ENCODE data around the gene DCC. TPM values are rescaled to one million over a fixed set of nuclear protein-coding genes. Genes with fewer than 3 reads are reported as not detected.

Gene DCC
- total and polyA plus RNA-seq, 2 of the 8 experiments (the other 6 are each of a cell fraction or from before 2014, with no cell fraction given): 0.14 to 1.4 TPM

DNA sequence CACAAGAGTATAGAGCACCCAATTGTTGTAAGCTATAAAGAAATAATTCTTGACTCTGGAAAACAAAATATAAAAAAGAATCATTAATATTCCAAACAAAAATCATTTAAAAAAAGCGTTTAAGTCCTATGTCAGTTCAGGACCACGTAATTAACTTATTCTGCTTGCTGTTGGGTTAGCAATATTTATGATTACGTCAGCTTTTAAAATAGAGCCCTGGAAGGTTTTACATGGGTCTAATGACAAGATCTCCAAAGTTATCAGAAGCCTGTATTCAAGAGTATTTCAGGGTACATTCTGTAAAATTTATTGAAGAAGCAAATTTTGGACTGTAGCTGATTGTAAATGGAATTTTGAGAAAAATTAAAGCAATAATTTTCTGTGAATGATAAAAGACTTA, 521.6 kb downstream of the DCC start (continued):
- no peak for TF ChIP-seq RBBP5 (IDR thresholded peaks at IDR 0.05; ENCODE audit: borderline replicate concordance, low read depth, low read length)
- TF ChIP-seq, protein P1, sequence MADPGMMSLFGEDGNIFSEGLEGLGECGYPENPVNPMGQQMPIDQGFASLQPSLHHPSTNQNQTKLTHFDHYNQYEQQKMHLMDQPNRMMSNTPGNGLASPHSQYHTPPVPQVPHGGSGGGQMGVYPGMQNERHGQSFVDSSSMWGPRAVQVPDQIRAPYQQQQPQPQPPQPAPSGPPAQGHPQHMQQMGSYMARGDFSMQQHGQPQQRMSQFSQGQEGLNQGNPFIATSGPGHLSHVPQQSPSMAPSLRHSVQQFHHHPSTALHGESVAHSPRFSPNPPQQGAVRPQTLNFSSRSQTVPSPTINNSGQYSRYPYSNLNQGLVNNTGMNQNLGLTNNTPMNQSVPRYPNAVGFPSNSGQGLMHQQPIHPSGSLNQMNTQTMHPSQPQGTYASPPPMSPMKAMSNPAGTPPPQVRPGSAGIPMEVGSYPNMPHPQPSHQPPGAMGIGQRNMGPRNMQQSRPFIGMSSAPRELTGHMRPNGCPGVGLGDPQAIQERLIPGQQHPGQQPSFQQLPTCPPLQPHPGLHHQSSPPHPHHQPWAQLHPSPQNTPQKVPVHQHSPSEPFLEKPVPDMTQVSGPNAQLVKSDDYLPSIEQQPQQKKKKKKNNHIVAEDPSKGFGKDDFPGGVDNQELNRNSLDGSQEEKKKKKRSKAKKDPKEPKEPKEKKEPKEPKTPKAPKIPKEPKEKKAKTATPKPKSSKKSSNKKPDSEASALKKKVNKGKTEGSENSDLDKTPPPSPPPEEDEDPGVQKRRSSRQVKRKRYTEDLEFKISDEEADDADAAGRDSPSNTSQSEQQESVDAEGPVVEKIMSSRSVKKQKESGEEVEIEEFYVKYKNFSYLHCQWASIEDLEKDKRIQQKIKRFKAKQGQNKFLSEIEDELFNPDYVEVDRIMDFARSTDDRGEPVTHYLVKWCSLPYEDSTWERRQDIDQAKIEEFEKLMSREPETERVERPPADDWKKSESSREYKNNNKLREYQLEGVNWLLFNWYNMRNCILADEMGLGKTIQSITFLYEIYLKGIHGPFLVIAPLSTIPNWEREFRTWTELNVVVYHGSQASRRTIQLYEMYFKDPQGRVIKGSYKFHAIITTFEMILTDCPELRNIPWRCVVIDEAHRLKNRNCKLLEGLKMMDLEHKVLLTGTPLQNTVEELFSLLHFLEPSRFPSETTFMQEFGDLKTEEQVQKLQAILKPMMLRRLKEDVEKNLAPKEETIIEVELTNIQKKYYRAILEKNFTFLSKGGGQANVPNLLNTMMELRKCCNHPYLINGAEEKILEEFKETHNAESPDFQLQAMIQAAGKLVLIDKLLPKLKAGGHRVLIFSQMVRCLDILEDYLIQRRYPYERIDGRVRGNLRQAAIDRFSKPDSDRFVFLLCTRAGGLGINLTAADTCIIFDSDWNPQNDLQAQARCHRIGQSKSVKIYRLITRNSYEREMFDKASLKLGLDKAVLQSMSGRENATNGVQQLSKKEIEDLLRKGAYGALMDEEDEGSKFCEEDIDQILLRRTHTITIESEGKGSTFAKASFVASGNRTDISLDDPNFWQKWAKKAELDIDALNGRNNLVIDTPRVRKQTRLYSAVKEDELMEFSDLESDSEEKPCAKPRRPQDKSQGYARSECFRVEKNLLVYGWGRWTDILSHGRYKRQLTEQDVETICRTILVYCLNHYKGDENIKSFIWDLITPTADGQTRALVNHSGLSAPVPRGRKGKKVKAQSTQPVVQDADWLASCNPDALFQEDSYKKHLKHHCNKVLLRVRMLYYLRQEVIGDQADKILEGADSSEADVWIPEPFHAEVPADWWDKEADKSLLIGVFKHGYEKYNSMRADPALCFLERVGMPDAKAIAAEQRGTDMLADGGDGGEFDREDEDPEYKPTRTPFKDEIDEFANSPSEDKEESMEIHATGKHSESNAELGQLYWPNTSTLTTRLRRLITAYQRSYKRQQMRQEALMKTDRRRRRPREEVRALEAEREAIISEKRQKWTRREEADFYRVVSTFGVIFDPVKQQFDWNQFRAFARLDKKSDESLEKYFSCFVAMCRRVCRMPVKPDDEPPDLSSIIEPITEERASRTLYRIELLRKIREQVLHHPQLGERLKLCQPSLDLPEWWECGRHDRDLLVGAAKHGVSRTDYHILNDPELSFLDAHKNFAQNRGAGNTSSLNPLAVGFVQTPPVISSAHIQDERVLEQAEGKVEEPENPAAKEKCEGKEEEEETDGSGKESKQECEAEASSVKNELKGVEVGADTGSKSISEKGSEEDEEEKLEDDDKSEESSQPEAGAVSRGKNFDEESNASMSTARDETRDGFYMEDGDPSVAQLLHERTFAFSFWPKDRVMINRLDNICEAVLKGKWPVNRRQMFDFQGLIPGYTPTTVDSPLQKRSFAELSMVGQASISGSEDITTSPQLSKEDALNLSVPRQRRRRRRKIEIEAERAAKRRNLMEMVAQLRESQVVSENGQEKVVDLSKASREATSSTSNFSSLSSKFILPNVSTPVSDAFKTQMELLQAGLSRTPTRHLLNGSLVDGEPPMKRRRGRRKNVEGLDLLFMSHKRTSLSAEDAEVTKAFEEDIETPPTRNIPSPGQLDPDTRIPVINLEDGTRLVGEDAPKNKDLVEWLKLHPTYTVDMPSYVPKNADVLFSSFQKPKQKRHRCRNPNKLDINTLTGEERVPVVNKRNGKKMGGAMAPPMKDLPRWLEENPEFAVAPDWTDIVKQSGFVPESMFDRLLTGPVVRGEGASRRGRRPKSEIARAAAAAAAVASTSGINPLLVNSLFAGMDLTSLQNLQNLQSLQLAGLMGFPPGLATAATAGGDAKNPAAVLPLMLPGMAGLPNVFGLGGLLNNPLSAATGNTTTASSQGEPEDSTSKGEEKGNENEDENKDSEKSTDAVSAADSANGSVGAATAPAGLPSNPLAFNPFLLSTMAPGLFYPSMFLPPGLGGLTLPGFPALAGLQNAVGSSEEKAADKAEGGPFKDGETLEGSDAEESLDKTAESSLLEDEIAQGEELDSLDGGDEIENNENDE (IDR thresholded peaks at IDR 0.05; ENCODE audit: insufficient replicate concordance, low read length): no peak
- TF ChIP-seq CTBP2 (IDR thresholded peaks at IDR 0.05; ENCODE audit: borderline replicate concordance, insufficient read depth, insufficient read length, low read length): no peak
- no peak for TF ChIP-seq SIRT6 (IDR thresholded peaks at IDR 0.05; ENCODE audit: low read length)

Measured in H1 (cell line).